GM20000 (cell line): ENCODE data around the gene ETV7.

Experiments
- DNase-seq: peaks from one replicate; pipeline ENCODE4 v3.0.0; 2012; ENCODE audit warnings: low spot score
- TF ChIP-seq, protein P1 (sequence below): IDR thresholded peaks from 2 replicates; pipeline ENCODE4 v1.5.1; 2012; ENCODE audit warnings: mild to moderate bottlenecking, control low read depth; ENCODE audit errors: extremely low read depth, missing control alignments

ETV7 gene

DNA sequence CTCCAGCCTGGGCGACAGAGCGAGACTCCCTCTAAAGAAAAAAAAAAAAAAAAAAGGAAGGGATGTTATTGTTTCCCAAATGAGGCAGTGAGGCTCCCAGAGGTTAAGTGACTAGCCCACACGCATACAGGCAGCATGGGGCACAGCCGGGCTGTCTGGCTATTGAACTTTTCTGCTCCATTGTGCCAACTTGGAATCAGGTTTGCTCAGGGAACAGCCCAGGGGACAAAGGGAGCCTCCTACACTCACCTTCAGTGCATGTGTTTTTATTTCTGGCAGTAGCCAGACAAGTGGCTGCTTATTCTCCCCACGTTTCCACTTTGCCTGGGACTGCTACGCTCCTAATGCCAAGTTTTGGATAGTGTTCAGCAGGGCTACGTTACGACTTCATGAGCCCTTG lies 10.7 kb downstream of the ETV7 start:
- no peak for DNase-seq
- TF ChIP-seq, protein P1, sequence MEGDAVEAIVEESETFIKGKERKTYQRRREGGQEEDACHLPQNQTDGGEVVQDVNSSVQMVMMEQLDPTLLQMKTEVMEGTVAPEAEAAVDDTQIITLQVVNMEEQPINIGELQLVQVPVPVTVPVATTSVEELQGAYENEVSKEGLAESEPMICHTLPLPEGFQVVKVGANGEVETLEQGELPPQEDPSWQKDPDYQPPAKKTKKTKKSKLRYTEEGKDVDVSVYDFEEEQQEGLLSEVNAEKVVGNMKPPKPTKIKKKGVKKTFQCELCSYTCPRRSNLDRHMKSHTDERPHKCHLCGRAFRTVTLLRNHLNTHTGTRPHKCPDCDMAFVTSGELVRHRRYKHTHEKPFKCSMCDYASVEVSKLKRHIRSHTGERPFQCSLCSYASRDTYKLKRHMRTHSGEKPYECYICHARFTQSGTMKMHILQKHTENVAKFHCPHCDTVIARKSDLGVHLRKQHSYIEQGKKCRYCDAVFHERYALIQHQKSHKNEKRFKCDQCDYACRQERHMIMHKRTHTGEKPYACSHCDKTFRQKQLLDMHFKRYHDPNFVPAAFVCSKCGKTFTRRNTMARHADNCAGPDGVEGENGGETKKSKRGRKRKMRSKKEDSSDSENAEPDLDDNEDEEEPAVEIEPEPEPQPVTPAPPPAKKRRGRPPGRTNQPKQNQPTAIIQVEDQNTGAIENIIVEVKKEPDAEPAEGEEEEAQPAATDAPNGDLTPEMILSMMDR = no peak

DNA sequence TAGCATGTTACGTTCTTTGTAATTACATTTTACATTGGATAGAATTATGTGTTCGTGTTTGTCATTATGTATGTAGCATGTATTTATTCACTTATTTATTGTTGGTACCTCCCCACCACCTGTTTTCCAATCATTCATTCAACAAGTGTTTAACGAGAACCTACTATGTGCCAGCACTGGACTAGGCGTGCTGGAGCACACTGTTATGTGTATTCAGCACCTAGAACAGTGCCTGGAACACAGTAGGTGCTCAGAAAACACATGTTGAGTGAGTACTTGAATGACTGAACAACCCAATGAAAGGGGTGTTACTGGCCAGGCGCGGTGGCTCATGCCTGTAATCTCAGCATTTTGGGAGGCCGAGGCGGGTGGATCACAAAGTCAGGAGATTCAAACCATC lies 11.3 kb downstream of the ETV7 start:
- DNase-seq = no peak
- TF ChIP-seq, protein P1 = no peak

DNA sequence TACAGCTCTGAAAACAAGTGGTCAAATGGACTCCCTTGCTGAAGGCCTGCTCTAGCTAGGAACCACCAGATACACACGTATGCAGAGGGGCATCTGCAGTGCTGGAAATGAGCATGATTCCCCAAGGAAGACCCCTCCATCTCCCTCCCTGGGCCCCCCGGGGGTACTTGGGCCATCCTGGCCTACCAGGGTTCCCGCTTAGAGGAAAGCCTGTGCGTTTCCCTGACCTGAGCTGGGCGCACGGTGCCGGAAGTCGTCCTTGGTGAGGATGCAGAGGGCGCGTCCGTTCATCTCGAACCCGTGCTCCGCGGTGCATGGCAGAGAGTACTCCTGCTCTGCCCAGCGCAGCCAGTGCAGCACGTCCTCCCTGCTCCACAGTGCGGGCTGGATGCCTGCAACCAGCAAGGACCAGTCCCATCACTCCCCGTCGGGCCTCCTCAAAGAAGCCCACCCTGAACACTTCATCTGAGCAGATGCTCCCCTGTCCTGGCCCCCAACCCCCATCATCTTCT lies 11.8 kb downstream of the ETV7 start:
- TF ChIP-seq, protein P1 = no peak
- no peak for DNase-seq

DNA sequence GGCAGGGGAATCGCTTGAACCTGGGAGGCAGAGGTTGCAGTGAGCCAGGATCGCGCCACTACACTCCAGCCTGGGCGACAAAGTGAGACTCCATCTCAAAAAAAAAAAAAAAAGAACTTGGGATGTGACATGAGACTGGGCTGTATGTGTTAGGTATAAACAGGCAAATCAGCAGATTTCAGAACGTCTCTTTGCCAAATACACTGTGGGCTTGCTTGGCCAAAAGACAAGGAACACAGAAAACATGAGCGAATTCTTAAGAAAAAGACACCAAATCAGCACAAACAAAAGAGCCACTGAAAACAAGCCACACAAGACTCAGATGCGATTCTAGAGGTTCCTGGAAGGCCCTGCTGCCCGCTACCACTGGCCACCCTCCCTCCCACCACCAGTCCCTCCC lies 12.5 kb downstream of the ETV7 start:
- DNase-seq = no peak
- TF ChIP-seq, protein P1 = no peak

DNA sequence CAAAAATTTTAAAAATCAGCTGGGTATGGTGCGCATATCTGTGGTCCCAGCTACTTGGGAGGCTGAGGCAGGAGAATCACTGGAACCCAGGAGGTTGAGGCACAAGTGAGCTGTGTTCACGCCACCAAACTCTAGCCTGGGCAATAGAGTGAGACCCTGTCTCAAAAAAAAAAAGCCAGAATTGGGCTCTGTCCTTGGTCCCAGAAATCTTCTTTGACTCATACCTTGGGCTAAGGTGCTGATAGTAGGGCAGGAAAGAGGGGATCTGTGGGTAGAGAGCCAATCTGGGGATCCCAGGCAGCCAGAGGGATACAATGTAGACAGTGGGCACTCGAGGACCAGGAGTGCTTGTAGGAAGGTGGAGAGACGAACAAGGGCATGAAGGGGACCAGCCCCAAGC lies 13.3 kb downstream of the ETV7 start:
- TF ChIP-seq, protein P1 = no peak
- DNase-seq = no peak

DNA sequence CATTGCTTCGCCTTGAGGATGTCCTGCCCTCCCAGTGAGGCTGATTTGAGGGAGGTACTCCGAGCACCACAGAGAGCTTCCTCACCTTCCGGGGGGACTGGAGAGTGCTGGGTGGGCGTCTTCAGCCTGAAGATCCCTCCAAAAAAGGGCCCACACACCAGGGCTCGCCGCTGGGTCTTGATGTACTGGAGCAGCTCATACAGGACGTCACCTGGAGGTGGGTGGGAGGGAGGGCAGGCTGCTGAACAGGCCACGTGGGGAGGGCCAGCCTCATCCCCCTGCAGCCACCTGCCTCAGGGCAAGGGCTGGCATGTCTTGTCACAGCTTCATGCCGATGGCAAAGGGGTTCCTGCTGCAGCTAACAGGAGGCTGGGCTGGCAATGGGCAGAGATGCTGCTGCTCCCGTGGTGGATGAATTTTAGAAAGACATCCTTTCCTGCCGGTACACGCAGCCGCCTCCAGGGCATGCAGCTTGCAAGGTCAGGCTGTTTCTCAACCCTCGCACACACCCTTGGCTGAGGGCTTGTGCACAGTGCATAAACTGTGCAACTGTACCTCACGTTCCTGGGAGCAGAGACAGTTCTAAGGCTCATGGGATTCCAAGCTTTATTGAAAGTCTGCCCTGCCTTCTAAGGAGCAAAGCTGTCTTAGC lies 14.0 kb downstream of the ETV7 start:
- no peak for DNase-seq
- TF ChIP-seq, protein P1 = no peak

DNA sequence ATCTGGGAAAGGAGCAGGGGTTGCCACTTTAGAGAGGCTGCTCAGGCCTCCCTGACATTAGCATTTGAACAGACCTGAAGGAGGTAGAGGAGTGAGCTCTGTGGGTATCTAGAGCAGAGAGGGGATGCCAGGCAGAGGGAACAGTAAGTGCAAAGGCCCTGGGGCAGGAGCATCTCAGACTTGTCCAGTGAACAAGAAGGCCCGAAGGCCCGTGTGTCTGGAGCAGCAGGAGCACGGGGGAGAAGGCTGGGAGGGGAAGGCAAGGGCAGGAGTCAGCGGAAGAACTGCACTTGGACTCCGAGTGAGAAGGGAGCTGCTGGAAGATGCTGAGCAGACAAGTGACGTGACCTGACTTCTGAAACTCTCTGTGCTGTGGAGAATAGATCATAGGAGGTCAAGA lies 15.4 kb downstream of the ETV7 start:
- TF ChIP-seq, protein P1 = no peak

More for the DNA sequence above, 15.4 kb downstream of the ETV7 start:
- DNase-seq = no peak
